Stimulated activated CD4-positive, alpha-beta T cell treated with anti-CD3 and anti-CD28 coated beads, Interleukin-15, amount 100 ng/mL, for 48 hours (primary cell): ENCODE results near the gene EP400.
A peak's percentile ranks its signal among the peaks of the same experiment; 100 is the strongest.

Experiments used
- DNase-seq, 2 donors: peaks; one replicate each; pipeline ENCODE4 v3.0.0-alpha.2; 2020; ENCODE audit warnings: low read depth in 2 of 2

Gene EP400

GRCh38 chr12:131949431-131950181 is at the start of gene EP400:
Gene EP400 (plus strand): TSS chr12:131949942. CDS start chr12:131960620, 10,678 bp downstream.
- DNase-seq, result peak; percentile 90 to 95

- no peak for DNase-seq
Measured at GRCh38 chr12:131900397-131900796, 49.3 kb upstream of the EP400 start.

GRCh38 chr12:131901431-131902331 is 48.1 kb upstream of the EP400 start:
- no peak for DNase-seq

GRCh38 chr12:131902332-131903241 is 47.2 kb upstream of the EP400 start:
- DNase-seq, result no peak

- DNase-seq, result no peak
Measured at GRCh38 chr12:131903270-131904255, 46.2 kb upstream of the EP400 start.

- no peak for DNase-seq
Measured at GRCh38 chr12:131904346-131904745, 45.4 kb upstream of the EP400 start.

GRCh38 chr12:131905081-131905629 is 44.6 kb upstream of the EP400 start:
- DNase-seq, result no peak

- no peak for DNase-seq
Measured at GRCh38 chr12:131905630-131906091, 44.1 kb upstream of the EP400 start.

- no peak for DNase-seq
Measured at GRCh38 chr12:131907379-131908091, 42.2 kb upstream of the EP400 start.

- DNase-seq, result no peak
Measured at GRCh38 chr12:131908092-131909080, 41.4 kb upstream of the EP400 start.

GRCh38 chr12:131909081-131909751 is 40.5 kb upstream of the EP400 start:
- no peak for DNase-seq

- DNase-seq, result no peak
Measured at GRCh38 chr12:131909752-131910219, 40.0 kb upstream of the EP400 start.

GRCh38 chr12:131910302-131911027 is 39.3 kb upstream of the EP400 start:
- no peak for DNase-seq

GRCh38 chr12:131911028-131911650 is 38.6 kb upstream of the EP400 start:
- DNase-seq, result no peak

- no peak for DNase-seq
Measured at GRCh38 chr12:131911851-131912477, 37.8 kb upstream of the EP400 start.
